ENCODE measurements around the gene ERG. TPM values are rescaled to one million over a fixed set of nuclear protein-coding genes. Genes with fewer than 3 reads are reported as not detected.

The ERG gene
- total and polyA plus RNA-seq, 4 donors, result 3.3 to 6.0 (median 4.1) TPM

GRCh38 chr21:38486221-38486620 lies 12.1 kb downstream of the ERG start:
- no peaks in the 10 kb centered on the region for H3K36me3 ChIP-seq (ENCODE audit: control insufficient read depth in 4 of 4, insufficient read depth in 3 of 4, low read depth in 1 of 4, low read length in 3 of 4)
- H3K9me3 ChIP-seq (ENCODE audit: control insufficient read depth in 4 of 4, low read length in 3 of 4), result no peaks in the 10 kb centered on the region
- 76% methylated on average over 5 of the region's 5 CpGs for WGBS
- H3K27me3 ChIP-seq (ENCODE audit: control insufficient read depth in 4 of 4, insufficient read depth in 4 of 4, low read length in 3 of 4), result peaks cover 0 to 8% (median 0%) of the 10 kb centered on the region in 4 donors
- no peak overlapping the region for H3K4me3 ChIP-seq (ENCODE audit: low read depth in 1 of 3, low read length in 3 of 3)
- H3K4me1 ChIP-seq (ENCODE audit: control insufficient read depth in 4 of 4, insufficient read depth in 4 of 4, low read length in 3 of 4), result peaks cover 0 to 2% (median 0%) of the 10 kb centered on the region in 4 donors
- no peak overlapping the region for H3K27ac ChIP-seq (ENCODE audit: low read depth in 1 of 2, low read length in 2 of 2)
- TF ChIP-seq TAF1 (conservative IDR thresholded peaks at IDR 0.05) (no peak), NR2F2 (IDR thresholded peaks at IDR 0.05) (no peak), ZBTB33 (IDR thresholded peaks at IDR 0.05) (no peak), SP1 (IDR thresholded peaks at IDR 0.05) (no peak), REST (IDR thresholded peaks at IDR 0.05) (no peak), RXRA (IDR thresholded peaks at IDR 0.05) (no peak), FOXA1 (IDR thresholded peaks at IDR 0.05) (no peak), HNF4A (conservative IDR thresholded peaks at IDR 0.05) (no peak)
- no peak overlapping the region for H3K9ac ChIP-seq (ENCODE audit: low read depth in 1 of 2, low read length in 2 of 2)
- DNase-seq (ENCODE audit: low spot score), result no peak

GRCh38 chr21:38479641-38480525 lies 18.4 kb downstream of the ERG start:
- Histone ChIP-seq H3K4me1 (ENCODE audit: control insufficient read depth in 4 of 4, insufficient read depth in 4 of 4, low read length in 3 of 4) (peaks cover 0 to 2% (median 0%) of the 10 kb centered on the region in 4 donors), H3K36me3 (ENCODE audit: control insufficient read depth in 4 of 4, insufficient read depth in 3 of 4, low read depth in 1 of 4, low read length in 3 of 4) (no peaks in the 10 kb centered on the region), H3K4me3 (ENCODE audit: low read depth in 1 of 3, low read length in 3 of 3) (no peak overlapping the region), H3K27me3 (ENCODE audit: control insufficient read depth in 4 of 4, insufficient read depth in 4 of 4, low read length in 3 of 4) (peaks cover 0 to 6% (median 1%) of the 10 kb centered on the region in 4 donors), H3K9me3 (ENCODE audit: control insufficient read depth in 4 of 4, low read length in 3 of 4) (no peaks in the 10 kb centered on the region), H3K27ac (ENCODE audit: low read depth in 1 of 2, low read length in 2 of 2) (no peak overlapping the region), H3K9ac (ENCODE audit: low read depth in 1 of 2, low read length in 2 of 2) (no peak overlapping the region)
- DNase-seq (ENCODE audit: low spot score), result no peak
- WGBS, result 78% methylated on average over 12 of the region's 12 CpGs
- TF ChIP-seq HNF4G (IDR thresholded peaks at IDR 0.05) (no peak), EGR1 (IDR thresholded peaks at IDR 0.05; ENCODE audit: low read depth in 2 of 2) (no peak), FOXA2 (IDR thresholded peaks at IDR 0.05) (no peak), RXRA (IDR thresholded peaks at IDR 0.05) (no peak), REST (IDR thresholded peaks at IDR 0.05) (no peak), SP1 (IDR thresholded peaks at IDR 0.05) (no peak), JUND (IDR thresholded peaks at IDR 0.05) (no peak), YY1 (IDR thresholded peaks at IDR 0.05) (no peak), NR2F2 (IDR thresholded peaks at IDR 0.05) (no peak), MAX (IDR thresholded peaks at IDR 0.05) (no peak), RAD21 (IDR thresholded peaks at IDR 0.05) (no peak), TAF1 (conservative IDR thresholded peaks at IDR 0.05) (no peak), GABPA (IDR thresholded peaks at IDR 0.05 in 1 of 2, conservative IDR thresholded peaks at IDR 0.05 in 1 of 2) (no peak), ATF3 (IDR thresholded peaks at IDR 0.05) (no peak), ZBTB33 (IDR thresholded peaks at IDR 0.05) (no peak), FOXA1 (IDR thresholded peaks at IDR 0.05) (no peak)
